ENCODE results near the gene MAP3K5.

MAP3K5 gene

DNA sequence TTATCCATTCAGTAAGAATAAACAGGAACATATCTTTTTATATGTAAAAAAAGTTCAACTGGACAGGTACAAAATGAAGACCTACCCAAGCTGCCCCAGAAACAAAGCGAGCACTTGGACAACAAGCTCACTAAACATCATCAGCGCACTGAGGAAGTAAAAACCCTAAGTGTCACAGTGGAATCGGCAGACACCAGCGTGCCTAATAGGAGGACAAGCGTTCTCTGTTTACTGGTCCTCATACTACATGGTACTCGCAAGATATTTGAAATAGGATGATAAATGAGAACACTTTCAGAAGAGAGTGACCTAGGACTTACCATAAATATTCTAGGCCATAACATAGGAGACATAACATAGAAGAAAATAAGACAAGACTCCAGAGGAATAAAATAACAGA, 260.2 kb downstream of the MAP3K5 start:
- no peak for DNase-seq

DNA sequence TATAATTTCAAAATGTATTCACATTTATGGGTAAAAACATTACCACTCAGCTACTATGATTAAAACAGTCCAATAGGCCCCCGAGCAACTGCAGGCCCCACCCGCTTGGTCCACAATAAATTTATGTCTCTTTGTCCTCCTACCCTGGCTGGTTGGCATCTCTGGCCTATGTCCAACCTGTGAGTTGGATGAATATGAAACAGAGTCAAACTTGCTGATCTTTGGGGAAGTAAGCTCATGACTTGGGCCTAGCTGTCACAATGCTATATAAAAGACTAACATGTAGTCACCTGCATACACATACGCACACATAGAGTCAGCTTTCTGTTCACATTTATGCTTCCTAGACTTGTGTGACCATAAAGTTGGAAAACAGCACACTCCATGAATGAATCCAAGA, 262.6 kb downstream of the MAP3K5 start:
- DNase-seq: no peak

DNA sequence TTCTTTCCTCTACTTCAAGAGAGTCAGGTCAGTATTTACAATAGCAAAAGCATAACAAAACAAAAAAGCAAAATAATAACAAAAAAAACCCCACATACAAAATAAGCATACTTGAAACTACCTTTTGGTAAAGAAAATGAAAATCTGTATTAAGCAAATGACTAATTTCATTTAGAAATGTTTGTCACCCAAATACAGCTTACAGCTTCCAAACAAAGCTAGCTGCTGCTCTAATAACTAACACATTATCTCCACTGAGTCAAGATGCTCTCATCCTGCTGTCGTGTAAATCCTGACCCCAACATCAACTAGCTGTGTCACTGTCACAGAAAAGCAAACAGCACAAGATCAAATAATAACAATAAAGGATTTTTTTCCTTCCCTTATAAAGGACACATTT, 263.8 kb downstream of the MAP3K5 start:
- no peak for DNase-seq

DNA sequence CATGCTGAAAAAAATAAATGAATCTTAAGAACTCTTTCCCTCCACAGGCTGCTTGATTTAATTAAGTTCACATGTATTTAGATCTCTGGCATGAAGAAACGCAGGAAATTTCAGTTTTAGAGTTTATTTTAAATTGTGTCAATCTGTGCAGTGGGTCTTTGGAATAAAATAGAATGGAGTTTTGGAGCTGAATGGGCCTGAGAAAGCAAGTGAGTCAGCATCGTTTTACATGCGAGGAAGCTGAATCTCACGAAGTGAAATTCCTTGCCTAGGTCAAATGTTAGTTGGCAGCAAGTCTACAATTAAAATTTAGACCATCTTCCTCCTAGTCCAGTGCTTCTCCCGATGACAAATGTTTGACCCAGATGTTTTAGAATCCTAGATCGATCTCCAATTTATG, 264.4 kb downstream of the MAP3K5 start:
- DNase-seq: no peak

DNA sequence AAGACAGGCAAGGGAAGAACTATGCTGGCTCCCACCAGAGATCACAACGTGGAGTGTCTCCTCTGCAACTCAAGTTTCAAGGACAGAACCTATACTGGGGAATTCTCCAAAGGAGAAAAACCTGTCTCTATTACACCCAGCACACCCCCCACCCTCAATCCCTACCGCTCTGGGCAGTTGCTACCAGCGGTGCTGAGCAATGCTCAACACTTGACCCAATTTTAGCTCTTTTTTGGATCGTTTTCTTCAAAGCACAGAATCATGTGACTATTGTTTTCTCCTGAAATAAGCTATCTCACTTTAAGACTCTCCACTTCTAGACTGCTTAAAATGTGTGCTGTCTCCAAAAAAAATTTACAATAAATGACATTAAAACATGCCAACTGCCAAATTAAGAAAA, 265.3 kb downstream of the MAP3K5 start:
- no peak for DNase-seq

DNA sequence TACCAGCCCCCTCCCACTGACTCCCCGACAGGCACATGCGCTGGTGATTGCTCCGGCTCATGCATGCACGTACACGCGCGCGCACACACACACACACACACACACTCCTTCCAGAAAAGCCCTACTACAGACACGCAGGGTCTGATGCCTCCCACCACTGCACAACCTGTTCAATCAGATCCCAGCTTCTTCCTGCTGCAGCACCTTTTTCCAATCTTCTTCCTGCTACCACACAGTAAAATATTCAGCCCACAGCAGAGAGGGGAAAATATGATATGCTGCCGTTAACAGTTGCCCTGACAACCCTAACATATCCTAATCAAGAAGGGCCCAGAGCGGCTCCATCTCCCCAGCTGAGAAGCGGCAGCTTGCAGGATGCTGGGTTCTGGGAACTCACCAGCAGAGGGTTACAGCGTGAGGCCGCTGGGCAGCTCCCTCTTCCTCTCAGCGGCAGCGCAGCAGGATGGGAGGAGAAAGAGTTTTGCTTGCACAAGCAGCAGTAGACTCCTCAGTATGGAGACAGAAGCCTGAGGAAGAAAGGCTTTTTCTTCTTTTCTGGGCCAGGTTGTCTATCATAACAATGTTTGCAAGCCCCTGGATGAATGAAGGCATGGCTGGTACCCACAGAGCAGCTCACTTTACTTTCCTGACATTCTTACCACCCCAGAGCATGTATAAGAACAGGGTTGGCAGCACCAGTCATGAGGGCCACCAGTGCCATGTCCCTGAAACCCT, 265.9 kb downstream of the MAP3K5 start:
- DNase-seq: peak; percentile 64

DNA sequence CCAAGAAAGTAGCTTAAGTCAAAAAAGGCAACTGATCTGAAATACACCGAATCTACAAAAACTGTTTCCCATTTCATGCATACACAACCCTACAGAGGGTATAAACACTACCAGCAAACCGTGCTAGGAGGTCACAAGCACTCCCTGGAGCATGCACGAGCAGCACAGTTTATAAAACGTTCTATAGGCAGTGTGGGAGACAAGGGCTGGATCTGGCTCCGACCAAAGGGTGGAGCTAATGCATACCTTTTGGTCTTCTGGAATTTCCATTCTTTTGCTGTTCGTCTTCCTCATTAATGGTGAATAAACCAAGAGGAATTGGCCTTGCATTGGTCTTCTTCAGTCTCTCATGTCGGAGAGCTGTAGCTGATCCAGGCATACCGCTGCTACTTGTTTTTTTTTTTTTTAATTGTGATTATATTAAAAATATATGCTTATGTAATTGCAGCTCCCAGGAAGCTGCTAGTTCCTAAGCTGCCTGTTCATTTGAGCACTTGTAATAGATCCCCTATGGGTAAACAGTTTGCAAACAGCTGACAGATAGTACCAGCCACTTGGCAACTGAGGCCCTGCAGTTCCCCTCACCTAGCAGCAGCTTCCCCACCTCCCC, 266.6 kb downstream of the MAP3K5 start:
- DNase-seq: no peak

DNA sequence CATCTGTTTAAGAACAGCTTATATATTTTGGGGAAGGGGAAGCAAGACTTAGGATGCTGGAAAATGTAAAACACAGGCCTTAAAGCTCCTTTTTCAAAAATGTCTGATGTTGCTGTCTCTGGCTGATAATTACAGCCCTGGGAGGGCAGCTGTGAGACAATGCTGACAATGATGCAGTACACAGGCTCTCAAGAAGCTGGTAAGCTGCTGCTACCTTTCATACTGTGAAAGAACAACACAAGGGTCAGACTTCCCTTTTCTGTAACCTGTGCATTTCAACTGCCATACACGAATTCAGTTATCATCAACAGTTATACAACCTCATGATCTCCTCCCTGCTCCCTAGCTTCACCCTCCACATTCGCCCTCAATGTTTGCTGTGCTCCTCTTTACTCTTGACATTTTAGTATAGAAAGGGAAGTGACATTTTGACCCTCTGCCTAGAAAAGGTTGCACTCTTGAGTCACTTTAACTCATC, 267.3 kb downstream of the MAP3K5 start:
- no peak for DNase-seq

DNA sequence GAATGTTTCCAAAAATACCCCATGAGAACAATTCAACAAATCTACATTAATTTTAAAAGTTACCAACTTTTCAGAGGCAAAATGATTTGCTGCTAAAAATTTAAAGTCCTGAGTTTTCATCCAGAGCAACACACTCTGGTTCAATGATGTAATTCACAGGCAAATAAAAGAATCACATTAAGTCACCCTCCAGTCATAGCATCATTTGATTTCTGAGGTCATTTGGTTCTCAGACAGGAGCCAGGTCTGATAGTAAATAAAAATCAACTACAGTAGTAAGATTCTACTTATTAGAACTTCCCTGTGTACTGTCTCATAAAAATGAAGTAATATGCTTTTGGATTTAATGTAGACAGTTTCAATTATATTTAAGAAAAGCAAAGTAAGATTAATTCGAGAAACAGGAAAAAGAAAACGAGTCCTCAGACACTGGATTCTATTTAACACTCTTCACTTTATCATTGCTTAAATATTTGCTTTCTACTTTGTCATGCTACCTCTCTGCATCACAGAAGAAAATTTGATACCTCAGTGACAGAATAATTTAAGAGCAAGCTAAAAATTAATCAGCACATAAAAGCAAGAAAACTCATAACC, 267.8 kb downstream of the MAP3K5 start:
- no peak for DNase-seq

DNA sequence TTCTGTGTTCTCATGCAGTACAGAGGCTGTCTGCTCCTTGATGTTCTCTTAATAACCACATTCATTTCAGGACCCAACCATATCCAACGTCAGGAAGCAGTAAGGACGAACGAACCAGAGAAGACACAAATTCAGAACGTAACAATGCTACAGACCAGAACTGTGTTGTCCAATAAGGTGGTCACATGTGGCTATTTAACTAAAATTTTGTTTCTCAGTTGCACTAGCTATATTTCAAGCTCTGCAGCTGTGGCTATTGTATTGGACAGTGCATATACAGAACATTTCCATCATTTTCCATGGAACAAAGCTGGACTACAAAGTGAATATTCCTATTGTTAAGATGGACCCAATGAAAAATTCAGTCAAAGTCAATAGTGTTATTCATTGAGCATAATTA, 269.1 kb downstream of the MAP3K5 start:
- DNase-seq: no peak

DNA sequence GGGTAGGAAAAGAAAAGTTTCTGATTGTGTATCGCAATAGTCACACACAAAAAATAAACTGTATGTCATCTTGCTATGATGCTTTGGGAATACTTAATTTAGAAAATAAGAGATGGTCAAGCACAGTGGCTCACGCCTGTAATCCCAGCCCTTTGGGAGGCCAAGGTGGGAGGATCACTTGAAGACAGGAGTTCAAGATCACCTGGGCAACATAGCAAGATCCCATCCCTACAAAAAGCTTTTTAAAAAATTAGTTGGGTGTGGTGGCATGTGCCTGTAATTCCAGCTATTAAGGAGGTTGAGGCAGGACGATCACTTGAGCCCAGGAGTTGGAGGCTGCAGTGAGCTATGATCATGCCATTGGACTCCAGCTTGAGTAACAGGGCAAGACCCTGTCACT, 269.6 kb downstream of the MAP3K5 start:
- no peak for DNase-seq

DNA sequence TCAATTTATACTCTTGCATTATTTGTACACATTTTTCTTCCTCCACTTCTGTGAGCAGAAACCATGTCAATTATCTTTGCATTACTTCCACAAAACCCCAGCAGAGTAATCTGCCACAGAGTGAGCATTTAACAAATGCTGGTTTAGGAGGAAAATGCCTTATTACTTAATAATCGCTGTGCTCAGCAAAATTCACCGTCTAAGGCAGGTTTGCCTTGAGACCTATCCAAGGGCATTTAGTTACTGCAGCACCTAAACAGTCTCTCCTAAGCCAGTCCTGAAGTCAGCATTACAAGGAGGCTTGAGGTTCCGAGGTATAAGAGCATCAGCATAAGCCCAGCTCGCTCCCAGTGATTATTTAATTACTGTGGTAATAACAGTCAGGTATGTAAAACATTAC, 270.4 kb downstream of the MAP3K5 start:
- no peak for DNase-seq

DNA sequence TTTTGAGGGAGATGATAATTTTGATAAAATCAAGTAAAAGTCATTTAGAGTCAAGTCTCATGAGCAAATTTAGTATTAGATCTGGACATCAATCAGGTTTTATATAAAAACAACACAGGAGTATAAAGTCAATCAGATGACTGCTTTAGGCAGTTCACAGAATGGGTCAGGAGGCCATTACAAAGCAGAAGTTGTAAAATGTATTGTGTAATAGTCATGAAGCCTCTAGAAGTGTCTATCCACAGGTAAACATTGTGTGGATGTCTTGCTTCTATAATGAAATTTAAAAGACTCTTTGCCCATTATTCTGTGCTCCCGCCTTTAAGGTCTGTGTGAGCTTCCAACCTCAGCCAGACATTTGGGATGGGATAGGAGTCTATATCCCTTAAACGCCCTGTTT, 270.9 kb downstream of the MAP3K5 start:
- DNase-seq: no peak

DNA sequence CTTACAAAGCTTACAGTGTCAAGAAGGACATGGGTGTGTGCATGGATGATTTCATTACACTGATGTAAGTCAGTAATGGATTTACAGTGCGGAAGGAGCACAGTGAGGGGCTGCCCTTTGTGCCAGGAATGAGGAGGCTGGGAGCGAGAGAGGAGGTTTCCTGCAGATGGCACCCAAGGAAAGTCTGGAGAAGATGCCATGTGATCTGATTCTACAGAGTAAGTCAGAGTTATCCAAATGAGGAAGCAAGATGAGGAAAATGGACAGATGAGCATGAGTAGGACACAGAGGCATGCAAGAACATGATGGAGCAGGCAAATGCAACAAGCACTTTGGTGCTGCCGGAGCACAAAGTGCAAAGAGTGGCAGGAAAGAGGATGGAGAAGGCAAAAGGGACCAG, 271.8 kb downstream of the MAP3K5 start:
- DNase-seq: no peak

DNA sequence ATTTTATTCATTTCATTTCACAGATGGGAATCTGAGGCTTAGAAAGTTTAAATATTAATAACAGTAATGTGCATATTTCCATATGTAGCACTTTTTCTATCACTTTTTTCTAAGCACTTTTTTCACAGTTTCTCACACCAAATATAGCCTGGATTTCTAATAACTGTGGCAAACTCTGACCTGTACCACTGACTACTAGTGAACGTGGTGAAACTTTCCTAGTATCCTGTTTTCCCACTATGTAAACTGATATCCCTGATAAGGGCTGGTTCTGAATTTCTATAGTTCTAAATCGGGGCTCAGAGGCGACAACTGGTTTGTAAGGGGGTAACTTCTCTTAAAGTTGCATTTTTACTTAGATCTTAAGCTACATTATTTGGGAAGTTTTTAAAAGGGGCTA, 274.7 kb downstream of the MAP3K5 start:
- DNase-seq: no peak

DNA sequence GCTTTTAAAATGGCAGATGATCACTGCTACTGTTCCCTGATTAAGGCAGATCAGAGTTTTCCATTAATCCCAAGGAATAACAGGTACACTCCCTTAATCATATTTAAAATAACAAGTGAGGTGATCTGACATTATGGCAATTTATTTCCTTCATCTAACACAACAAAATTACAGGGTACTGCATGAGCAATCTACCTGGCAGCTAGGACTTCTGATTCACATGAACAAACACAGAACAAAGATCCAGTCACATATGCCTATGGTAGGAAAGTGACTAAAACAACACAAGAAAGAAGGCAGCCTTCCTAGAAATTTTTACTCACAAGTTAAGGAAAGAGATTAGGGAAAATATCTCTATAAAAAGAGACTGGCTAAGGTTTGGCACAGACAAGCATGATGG, 275.3 kb downstream of the MAP3K5 start:
- no peak for DNase-seq

DNA sequence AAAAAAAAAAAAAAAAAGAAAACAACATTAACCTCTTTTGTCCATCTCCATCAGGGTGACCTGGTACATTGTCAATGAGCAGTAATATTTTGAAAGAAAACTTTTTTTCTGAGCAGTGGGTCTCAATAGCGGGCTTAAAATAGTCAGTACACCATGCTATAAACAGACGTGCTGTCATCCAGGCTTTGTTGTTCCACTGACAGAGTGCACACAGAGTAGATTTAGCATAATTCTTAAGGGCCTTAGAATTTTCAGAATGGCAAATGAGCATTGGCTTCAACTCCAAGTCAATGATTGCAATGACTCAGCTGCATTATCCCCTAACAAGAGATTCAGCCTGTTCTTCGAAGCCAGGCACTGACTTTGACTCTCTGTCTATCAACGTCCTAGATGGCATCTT, 277.7 kb downstream of the MAP3K5 start:
- no peak for DNase-seq

DNA sequence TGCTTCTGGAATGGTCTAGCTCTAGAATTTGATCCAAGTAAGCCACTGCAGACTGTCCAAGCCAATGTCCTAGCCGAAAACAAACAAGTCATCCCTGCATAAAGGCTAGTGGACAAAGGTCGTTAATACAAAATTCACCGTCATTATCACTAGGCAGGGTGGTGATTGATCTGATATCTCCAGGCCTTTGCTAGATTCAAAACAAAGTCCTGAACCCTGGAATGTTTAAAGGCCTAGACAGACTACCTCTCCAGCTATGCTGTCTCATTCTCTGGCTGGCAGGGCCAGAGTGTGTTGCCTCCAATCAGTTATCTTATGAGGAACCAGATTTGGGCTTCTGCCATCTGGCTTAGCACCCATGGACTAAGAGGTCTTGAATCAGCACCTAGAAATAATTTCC, 280.4 kb downstream of the MAP3K5 start:
- DNase-seq: no peak

DNA sequence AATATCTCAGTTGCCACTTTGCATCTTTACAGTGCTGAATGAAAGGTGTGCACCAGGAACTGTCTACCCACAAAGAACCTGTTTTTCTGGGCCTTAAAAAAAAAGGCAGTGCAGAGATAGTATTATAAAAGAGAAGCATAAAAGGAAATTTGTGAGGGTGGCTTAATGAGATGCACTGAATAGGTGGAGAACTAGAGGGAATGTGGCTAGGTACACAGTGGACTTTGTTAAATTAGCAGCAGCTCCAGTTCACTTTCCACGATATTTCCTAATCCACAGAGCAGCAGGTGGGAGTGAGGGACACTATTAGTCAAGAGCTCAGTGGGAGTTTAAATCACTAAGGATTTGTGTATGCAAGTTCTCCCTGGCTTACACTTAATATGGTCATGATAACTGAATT, 280.9 kb downstream of the MAP3K5 start:
- no peak for DNase-seq

DNA sequence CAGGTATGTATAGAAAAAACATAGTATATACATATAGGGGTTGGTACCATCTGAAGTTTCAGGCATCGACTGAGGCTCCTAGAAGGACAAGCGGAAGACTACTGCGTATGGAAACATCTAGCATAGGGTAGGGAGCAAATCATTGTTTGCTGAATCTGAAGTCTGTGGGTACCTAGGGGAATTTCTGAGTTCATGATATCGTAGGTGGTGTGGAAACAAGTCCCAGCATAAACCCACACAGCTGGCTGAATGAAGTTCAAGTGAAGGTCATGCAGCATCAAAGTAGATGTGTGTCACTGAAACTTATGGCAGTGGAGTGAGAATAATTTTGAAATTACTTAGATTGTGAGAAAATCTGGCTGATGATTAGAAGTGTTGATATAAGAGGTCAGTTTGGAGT, 281.5 kb downstream of the MAP3K5 start:
- peak; percentile 43 for DNase-seq

DNA sequence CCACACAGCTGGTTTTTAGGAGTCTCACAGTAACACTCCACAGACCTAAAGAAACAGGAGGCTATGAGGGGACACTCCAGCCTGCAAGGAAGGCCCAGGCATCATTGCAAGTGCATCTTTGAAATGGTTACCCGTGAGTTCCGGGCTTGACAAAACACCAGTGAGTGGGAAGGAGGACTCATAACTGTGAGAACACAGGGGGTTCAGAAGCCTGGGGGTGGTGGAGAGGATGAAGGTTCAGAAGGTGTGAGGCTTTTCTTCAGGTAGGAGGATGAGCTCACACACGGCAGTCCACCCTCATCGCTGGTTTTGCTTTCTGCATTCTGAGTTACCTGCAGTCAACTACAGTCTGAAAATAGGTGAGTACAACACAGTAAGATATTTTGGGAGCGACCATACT, 282.0 kb downstream of the MAP3K5 start:
- DNase-seq: peak; percentile 51

DNA sequence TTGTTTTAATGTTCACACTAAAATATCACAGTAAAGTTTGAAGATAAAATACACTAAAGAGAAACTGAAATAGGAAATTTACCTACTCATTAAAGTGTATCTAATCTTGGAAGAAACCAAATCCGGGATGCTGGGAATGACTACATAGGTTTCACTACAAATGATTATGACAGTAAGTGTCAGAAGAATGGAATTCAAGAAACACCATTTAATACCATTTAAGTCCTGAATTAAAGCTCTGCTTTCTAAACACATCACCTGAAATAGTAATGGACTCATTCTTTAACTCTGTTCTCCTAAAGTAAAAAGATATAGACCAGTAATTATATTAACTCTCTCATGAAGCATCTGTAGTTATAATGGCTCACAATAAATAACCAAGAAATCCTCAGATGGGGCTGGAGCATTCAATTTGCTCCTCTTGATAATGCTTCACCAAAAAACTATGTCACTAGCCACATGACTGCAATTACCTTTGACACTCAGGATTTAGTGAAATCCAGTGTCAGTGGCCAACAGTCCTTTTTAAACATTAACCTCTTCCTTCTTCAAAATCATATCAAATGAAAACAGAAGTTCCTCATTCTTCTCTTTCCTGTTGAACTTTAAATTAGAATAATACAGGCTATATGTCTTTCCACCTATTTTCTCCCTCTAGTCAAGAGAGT, 283.4 kb downstream of the MAP3K5 start:
- DNase-seq: no peak

Measured in activated CD4-positive, alpha-beta T cell treated with anti-CD3 and anti-CD28 coated beads for 48 hours (primary cell).